SK-N-SH (cell line): ENCODE data around the gene PAPPA2. TPM values are rescaled to one million over a fixed set of nuclear protein-coding genes. Genes with fewer than 3 reads are reported as not detected.

Experiments used
- CTCF ChIA-PET: fragments of 300-600, 350-600 bp; formaldehyde crosslinking; extraction: SDS; loops from one replicate; lab custom pipeline; 2021; lab: Yijun Ruan, JAX
- POLR2A ChIA-PET: fragments of 350-600 bp; sonication (Branson Sonifier 250); formaldehyde crosslinking; extraction: SDS; loops from one replicate; lab custom pipeline; 2020; ENCODE audit warnings: antibody characterized with exemption, inconsistent platforms; lab: Yijun Ruan, JAX
- DNase-seq: peaks from one replicate; pipeline ENCODE4 v3.0.0; 2012
- H2AFZ ChIP-seq: fragments of 200-600 bp; sonication (generic); 2 replicates; pipeline ENCODE4 v1.8.1; 2016; ENCODE audit warnings: antibody characterized with exemption, mild to moderate bottlenecking, low read depth
- H3F3A ChIP-seq: fragments of 200-600 bp; sonication (generic); replicated peaks from 2 replicates; pipeline ENCODE3; 2016; ENCODE audit warnings: antibody characterized with exemption, mild to moderate bottlenecking; ENCODE audit not compliant: insufficient read depth
- H3K27ac ChIP-seq, 2 experiments: fragments of 200-500 bp in 1 of 2; fragments of 200-600 bp in 1 of 2; sonication (Bioruptor generic) in 1 of 2; sonication (generic), shearing (Covaris generic) in 1 of 2; 2 replicates each; pipeline versions ENCODE4 v1.5.1 to v1.6.1; 2014 to 2016; ENCODE audit warnings: low read depth in 2 of 2, inconsistent platforms in 1 of 2, low read length in 1 of 2, mild to moderate bottlenecking in 1 of 2, mixed read lengths in 1 of 2
- H3K27me3 ChIP-seq: fragments of 200-600 bp; sonication (generic), shearing (Covaris generic); 2 replicates; pipeline ENCODE4 v1.6.1; 2016; ENCODE audit warnings: mixed run types; ENCODE audit not compliant: insufficient read depth
- H3K36me3 ChIP-seq, 2 experiments: fragments of 200-500 bp in 1 of 2; fragments of 200-600 bp in 1 of 2; sonication (Bioruptor generic) in 1 of 2; sonication (generic) in 1 of 2; replicated peaks in 1 of 2; 2 replicates each; pipeline versions ENCODE3 to v1.5.1; 2014 to 2016; ENCODE audit warnings: low read length in 1 of 2, mild to moderate bottlenecking in 1 of 2; ENCODE audit not compliant: insufficient read depth in 2 of 2, control insufficient read depth in 1 of 2
- H3K4me1 ChIP-seq, 2 experiments: fragments of 200-500 bp in 1 of 2; fragments of 200-600 bp in 1 of 2; sonication (Bioruptor generic) in 1 of 2; sonication (generic), shearing (Covaris generic) in 1 of 2; 2 replicates each; pipeline versions ENCODE4 v1.5.1 to v1.6.1; 2014 to 2016; ENCODE audit warnings: low read depth in 1 of 2, low read length in 1 of 2, mixed run types in 1 of 2; ENCODE audit not compliant: insufficient read depth in 2 of 2, control insufficient read depth in 1 of 2
- H3K4me2 ChIP-seq: fragments of 200-600 bp; sonication (generic), shearing (Covaris generic); 2 replicates; pipeline ENCODE4 v1.6.1; 2017; ENCODE audit warnings: mixed run types
- H3K4me3 ChIP-seq, 2 experiments: fragments of 200-500 bp in 1 of 2; fragments of 200-600 bp in 1 of 2; sonication (Bioruptor generic) in 1 of 2; sonication (generic), shearing (Covaris generic) in 1 of 2; 2 replicates each; pipeline versions ENCODE4 v1.5.1 to v1.8.1; 2014 to 2016; ENCODE audit warnings: low read depth in 2 of 2, inconsistent platforms in 1 of 2, low read length in 1 of 2, mild to moderate bottlenecking in 1 of 2, mixed read lengths in 1 of 2, moderate library complexity in 1 of 2
- H3K79me2 ChIP-seq: fragments of 200-600 bp; sonication (generic); 2 replicates; pipeline ENCODE4 v1.8.1; 2017; ENCODE audit warnings: mild to moderate bottlenecking; ENCODE audit not compliant: insufficient read depth
- H3K9ac ChIP-seq: fragments of 200-600 bp; sonication (generic); 2 replicates; pipeline ENCODE4 v1.6.1; 2017; ENCODE audit warnings: mixed run types
- H3K9me2 ChIP-seq: fragments of 200-600 bp; sonication (generic); 2 replicates; pipeline ENCODE4 v1.6.1; 2017; ENCODE audit warnings: mixed run types
- H3K9me3 ChIP-seq: fragments of 200-600 bp; sonication (generic); 2 replicates; pipeline ENCODE4 v1.6.1; 2017; ENCODE audit warnings: mixed run types, mild to moderate bottlenecking, moderate library complexity
- H4K20me1 ChIP-seq: fragments of 200-600 bp; sonication (generic); 2 replicates; pipeline ENCODE4 v1.6.1; 2017; ENCODE audit warnings: mild to moderate bottlenecking, mixed run types; ENCODE audit not compliant: insufficient read depth
- CHD2 ChIP-seq: fragments of 150-350 bp; IDR thresholded peaks from 2 replicates; pipeline ENCODE4 v1.6.1; 2018; ENCODE audit warnings: low read length; ENCODE audit not compliant: partially characterized antibody
- FOXJ3 ChIP-seq: sonication (generic); formaldehyde crosslinking; IDR thresholded peaks from 2 replicates; pipeline ENCODE4 v1.5.1; 2020; ENCODE audit warnings: mild to moderate bottlenecking, missing genetic modification reagents
- IRF3 ChIP-seq: fragments of 150-350 bp; IDR thresholded peaks from 2 replicates; pipeline ENCODE4 v1.6.1; 2016; ENCODE audit warnings: mild to moderate bottlenecking, low read depth, low read length
- JUND ChIP-seq: IDR thresholded peaks from 2 replicates; pipeline ENCODE4 v1.4.0; 2012
- POLR2AphosphoS5 ChIP-seq: IDR thresholded peaks from 2 replicates; pipeline ENCODE4 v1.6.1; 2012; ENCODE audit warnings: low read depth, low read length
- RAD21 ChIP-seq: IDR thresholded peaks from 2 replicates; pipeline ENCODE4 v1.6.1; 2012; ENCODE audit warnings: mild to moderate bottlenecking, low read length
- REST ChIP-seq: IDR thresholded peaks from 2 replicates; pipeline ENCODE4 v1.6.1; 2012; ENCODE audit warnings: mild to moderate bottlenecking, low read depth, low read length, moderate library complexity
- SIN3A ChIP-seq: IDR thresholded peaks from 2 replicates; pipeline ENCODE4 v1.6.1; 2012; ENCODE audit warnings: low read depth, mild to moderate bottlenecking, low read length, moderate library complexity, borderline replicate concordance
- SMC3 ChIP-seq: IDR thresholded peaks from 2 replicates; pipeline ENCODE4 v1.6.1; 2012; ENCODE audit warnings: low read depth, low read length, improper control_type of control experiment
- TCF12 ChIP-seq: IDR thresholded peaks from 2 replicates; pipeline ENCODE4 v1.4.0; 2012
- USF1 ChIP-seq: IDR thresholded peaks from 2 replicates; pipeline ENCODE4 v1.4.0; 2012; ENCODE audit warnings: low read depth, borderline replicate concordance
- WGBS: methylation state at CpG from one replicate; pipeline ENCODE4 v1.1.6; 2017; ENCODE audit warnings: low lambda C conversion rate; 5-methylcytosine and 5-hydroxymethylcytosine counted together
- polyA plus RNA-seq, 3 experiments: library from polyadenylated mRNA; depleted of rRNA; stranded (reverse); fragments of >200 nt; gene quantifications; 2 replicates each; pipeline ENCODE4 v1.2.3, GENCODE V29; 2012

Gene PAPPA2
- polyA plus RNA-seq, 1 of the 3 experiments (the other 2 are of a cell fraction), result 0.02 TPM

- Histone ChIP-seq H2AFZ (no peak overlapping the region), H3K36me3 (no peaks in the 10 kb centered on the region), H3F3A (no peaks in the 10 kb centered on the region), H3K79me2 (no peaks in the 10 kb centered on the region), H3K9me3 (no peaks in the 10 kb centered on the region)
- 0% methylated on average over 1 of the region's 1 CpG for WGBS
- POLR2A ChIA-PET, result no interaction called here
- CTCF ChIA-PET, result no interaction called here
- TF ChIP-seq FOXJ3 (CRISPR knock-in tag), result no peak
- TF ChIP-seq POLR2AphosphoS5, result no peak
- TF ChIP-seq RAD21, result no peak
- TF ChIP-seq REST, result no peak
- no peak for TF ChIP-seq TCF12
- TF ChIP-seq CHD2, result no peak
- TF ChIP-seq, all 33 proteins: peak for 0
- DNase-seq, result no peak
- Histone ChIP-seq H3K9ac (no peak overlapping the region), H3K27ac (no peak overlapping the region), H3K4me2 (no peak overlapping the region), H3K27me3 (no peaks in the 10 kb centered on the region), H3K4me3 (no peak overlapping the region), H3K4me1 (no peaks in the 10 kb centered on the region), H3K9me2 (no peaks in the 10 kb centered on the region), H4K20me1 (no peaks in the 10 kb centered on the region)
Observed at GRCh38 chr1:176796583-176796982, 333.6 kb downstream of the PAPPA2 start.

- Histone ChIP-seq H2AFZ (no peak overlapping the region), H3K4me1 (no peaks in the 10 kb centered on the region), H3K79me2 (no peaks in the 10 kb centered on the region), H4K20me1 (no peaks in the 10 kb centered on the region), H3K36me3 (no peaks in the 10 kb centered on the region), H3K4me3 (no peak overlapping the region), H3K9me3 (no peaks in the 10 kb centered on the region), H3K27me3 (no peaks in the 10 kb centered on the region), H3K9me2 (no peaks in the 10 kb centered on the region), H3K27ac (no peak overlapping the region), H3K9ac (no peak overlapping the region), H3K4me2 (no peak overlapping the region), H3F3A (no peaks in the 10 kb centered on the region)
- ChIA-PET POLR2A (no interaction called here), CTCF (no interaction called here)
- no peak for DNase-seq
- 34% methylated on average over 3 of the region's 3 CpGs for WGBS
- TF ChIP-seq TCF12, result no peak
- TF ChIP-seq IRF3, result no peak
- no peak for TF ChIP-seq USF1
- TF ChIP-seq JUND, result no peak
- no peak for TF ChIP-seq SMC3
- no peak for TF ChIP-seq SIN3A
Observed at GRCh38 chr1:176799327-176799726, 336.4 kb downstream of the PAPPA2 start.
